H1 (cell line): Measurements from ENCODE around the gene GLCE. TPM values are rescaled to one million over a fixed set of nuclear protein-coding genes. Genes with fewer than 3 reads are reported as not detected.

Experiments
- polyA plus RNA-seq, 7 experiments: library from polyadenylated mRNA; depleted of rRNA in 3 of 7; stranded (reverse) in 5 of 7; unstranded in 2 of 7; fragments of >200 nt in 5 of 7; fragments of 200-250 nt in 2 of 7; gene quantifications; 1 replicate in 5 of 7; 2 replicates in 1 of 7; 4 replicates in 1 of 7; pipeline versions ENCODE4 v1.2.1 to v1.2.3, GENCODE V29; 2011 to 2013; ENCODE audit warnings: missing spikeins in 2 of 7, mixed read lengths in 2 of 7
- total RNA-seq: library from RNA; stranded (reverse); fragmentation: NEBNext Ultra II Directional; extraction: Animal tissue kit (Norgen Biotek cat#: 25700); gene quantifications from 2 replicates; pipeline ENCODE4 v1.2.1, GENCODE V29; 2021
- TF ChIP-seq, protein P1 (sequence below): IDR thresholded peaks from 2 replicates; pipeline ENCODE4 v1.6.1; 2011; ENCODE audit warnings: low read depth, mild to moderate bottlenecking, low read length; ENCODE audit not compliant: insufficient read depth

GLCE gene
- total and polyA plus RNA-seq, 2 of the 8 experiments (the other 6 are each of a cell fraction or from before 2014, with no cell fraction given) = 17.1 to 22.7 TPM

DNA sequence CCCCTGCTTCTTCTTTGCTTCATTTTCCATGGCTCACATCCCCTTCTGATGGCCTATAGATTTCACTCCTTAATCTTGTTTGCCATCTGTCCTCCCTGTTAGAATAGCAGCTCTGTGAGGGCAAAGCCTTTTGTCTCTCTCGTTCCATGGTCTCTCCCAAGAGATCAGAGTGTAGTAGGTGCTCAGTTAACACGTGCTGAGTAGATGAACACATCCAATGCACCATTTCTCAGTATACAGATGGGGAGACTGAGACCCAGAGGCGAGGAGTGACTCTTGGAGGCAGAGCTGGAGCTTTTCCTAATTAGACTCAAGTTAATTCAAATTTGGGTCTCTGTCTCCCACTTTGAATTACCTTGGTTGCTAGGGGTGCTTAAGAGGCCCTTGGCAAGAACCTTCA lies 142.5 kb downstream of the GLCE start (continued):
- TF ChIP-seq, protein P1, sequence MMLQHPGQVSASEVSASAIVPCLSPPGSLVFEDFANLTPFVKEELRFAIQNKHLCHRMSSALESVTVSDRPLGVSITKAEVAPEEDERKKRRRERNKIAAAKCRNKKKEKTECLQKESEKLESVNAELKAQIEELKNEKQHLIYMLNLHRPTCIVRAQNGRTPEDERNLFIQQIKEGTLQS = no peak
